Measurements from ENCODE around the gene SVIL.
"Not testable (repeated sequence)": the region's sequence is repeated elsewhere in the genome, so short reads cannot be mapped to it uniquely, and the experiment has no call there.

The SVIL gene

DNA sequence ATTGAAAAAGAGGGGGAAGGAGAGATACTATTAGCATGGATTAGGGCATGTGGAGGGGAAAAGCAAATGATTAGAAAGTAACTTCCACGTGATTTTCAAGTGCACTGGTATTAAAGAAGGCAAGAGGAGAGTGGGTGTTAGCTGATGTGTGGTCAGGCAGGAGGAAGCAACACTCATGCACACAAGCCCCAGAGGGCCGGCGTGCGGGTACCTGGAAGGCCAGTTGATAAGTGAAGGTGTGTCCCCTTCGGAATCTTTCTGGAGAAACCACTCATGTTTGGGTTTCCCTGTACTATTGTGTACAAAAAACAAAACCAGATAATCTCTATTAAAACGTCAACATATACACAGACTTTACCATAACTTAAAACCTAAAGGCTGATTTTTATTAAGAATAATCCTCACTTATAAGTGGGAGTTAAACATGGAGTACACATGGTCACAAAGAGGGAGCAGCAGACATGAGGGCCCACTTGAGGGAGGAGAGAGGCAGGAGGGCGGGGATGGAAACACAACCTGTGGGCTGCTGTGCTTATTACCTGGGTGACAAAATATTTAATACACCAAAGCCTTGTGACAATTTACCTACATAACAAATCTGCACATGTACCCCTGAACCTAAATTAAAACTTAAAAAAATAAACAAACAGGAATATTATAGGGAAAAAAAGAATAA, 98.9 kb downstream of the SVIL start:
- DNase-seq = no peak

DNA sequence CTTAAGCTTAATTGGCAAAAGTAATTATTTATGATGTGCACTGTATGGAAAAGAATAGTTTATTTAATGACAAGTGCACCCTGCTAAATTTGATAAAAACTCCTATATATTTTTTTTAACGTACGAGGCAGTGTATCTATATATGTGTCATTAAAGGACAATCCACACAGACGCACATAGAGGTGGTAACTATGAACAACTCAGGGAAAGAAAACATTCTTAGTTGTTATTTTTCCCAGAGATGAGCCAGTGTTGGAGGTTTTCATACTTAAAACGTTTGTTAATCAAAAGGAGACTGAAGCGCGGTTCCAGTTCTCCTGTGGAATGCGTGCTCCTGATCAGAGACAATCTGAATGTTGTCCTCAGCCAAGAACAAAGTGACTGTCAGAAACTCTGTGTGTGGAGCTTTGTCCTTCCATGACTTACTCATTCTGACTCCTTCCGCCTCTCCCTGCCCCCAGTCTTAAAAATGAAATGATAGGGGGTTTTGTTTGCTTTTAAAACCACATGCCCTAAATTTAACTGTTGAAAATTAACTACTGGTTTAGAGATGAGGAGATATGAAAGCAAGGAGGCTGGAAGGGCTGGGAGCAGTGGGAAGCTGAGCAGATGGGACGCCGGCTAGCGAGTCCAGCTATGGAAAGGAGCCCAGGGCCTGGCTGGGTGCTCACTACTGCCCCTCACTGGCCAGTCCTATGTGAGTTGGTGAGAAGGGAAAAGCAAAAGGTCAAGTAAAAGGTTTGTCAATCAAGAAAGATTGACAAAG, 99.6 kb downstream of the SVIL start:
- peak; percentile 53 for DNase-seq

DNA sequence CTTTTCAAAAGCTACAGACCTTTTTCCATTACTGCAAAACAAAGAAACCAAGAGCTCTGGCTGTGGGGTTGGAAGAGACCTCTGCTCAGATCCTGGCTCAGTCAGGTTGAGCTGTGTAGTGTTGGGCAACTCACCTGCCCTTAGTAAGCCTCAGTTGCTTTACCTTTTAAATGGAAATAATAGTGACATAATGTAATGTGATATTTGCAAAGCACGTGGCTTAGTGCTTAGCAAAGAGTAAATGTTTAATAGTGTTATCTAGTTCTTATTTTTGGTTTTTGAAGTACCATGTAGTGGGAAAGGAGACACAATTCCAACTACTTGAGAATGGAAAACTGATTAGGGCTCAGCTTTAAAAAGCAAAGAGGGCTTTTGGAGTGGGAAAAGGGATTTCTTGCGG, 100.2 kb downstream of the SVIL start:
- no peak for DNase-seq

DNA sequence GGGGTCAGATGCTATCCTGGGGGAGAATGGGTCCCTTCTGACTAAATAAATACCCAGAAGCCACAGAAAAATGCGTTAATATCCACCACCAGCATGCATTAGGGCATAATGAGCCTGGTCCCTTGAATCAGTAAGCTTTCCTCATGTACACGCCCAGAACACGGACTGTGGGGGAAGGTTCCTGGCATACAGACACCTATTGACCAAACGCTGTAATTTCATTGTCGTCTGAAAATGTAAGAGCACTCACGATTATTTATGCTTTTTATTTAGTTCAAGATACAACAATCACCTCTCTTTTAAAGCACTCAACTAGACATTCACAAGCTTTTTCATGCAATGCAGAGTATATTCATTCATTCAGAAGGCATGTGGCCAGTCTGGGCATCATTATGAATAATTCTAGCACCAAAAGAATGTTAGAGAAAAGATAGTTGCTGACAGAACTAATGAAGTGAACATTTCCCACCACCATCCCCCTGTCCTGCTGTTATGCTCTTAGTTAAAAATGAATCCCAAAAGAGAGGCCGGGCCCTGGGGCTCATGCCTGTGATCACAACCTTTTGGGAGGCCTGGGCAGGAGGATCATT, 101.0 kb downstream of the SVIL start:
- no peak for DNase-seq

DNA sequence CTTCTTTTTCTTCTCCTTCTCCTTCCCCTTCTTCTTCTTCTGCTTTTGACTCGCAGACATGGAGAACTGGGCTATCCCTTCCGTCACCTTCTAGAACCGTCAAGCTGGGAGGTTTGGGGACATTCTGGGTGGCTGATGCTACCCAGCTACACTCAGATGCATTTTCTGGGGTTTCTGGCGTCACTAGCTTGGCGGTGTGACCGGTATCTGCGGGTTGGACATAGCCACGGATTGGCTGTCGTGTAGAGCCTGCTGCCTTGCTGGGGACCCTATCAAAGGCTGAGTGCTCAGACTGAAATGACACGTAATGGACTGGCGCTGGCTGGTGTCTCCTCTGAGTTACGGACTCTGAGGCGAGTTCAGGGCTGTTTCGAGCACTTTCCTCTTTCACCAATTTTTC, 101.7 kb downstream of the SVIL start:
- DNase-seq = no peak

DNA sequence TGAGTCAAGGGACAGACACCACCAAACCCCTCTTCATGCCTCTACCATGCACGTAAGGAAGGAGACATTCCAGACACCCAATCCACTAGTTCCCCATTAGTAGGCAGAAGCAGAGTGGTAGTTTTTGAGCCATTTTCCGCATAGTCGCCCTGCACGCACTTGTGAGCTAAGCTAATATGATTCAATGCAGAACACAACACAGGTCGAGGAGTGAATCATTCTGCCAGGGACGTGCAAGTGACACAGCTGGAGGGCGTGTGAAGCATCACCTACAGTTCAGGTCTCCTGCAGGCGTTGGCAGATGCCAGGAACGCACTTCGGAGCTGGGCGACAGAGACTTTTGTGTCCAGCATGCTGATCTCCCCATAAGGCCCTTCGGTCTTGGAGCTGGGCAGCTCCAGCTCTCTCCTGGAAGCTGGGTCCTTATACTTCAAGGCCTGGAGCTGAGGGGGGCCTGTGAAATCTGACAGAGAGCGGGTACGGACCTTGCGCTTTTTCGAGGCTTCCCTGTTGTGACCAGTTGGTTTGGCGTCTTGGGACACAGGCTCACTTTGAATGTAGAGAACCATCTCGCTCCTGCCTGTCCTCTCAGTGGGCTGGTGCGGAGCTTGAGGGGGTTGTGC, 102.4 kb downstream of the SVIL start:
- DNase-seq = no peak

DNA sequence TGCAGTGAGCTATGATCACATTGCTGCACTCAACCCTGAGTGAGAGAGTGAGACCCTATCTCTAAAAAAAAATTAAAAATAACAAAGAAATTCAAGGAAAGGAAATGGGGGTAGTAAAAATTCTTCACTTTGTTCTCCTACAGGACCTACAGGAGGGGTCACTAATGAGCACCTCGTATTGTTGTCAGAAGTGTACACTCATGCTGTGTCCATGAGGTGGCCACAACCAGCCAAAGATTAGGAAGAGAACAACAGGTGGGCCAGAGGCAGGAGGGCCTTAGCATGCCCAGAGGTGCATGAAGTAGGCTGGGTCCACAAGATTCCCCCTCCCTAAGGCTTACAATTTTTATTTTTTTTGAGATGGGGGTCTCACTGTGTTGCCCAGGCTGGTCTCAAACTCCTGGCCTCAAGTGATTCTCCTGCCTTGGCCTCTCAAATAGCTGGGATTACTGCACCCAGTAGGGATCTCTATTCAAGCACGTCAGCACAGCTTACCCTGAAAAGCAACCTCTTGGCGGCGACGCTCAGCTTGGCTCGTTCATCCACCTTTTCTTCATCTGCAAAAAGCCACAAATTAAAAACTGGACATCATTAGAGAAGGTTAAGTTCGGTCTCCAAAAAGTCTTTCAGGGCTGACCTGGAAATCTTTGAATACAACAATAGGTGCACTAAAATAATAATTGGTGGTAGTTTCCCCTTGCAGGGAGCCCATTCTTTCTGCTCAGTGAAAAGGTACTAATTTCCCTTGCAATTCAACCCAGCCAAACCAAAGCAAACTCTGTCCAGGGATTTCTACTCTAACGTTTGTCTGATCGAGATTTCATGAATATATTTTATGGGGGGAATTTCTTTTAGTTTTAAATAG, 104.4 kb downstream of the SVIL start:
- no peak for DNase-seq

DNA sequence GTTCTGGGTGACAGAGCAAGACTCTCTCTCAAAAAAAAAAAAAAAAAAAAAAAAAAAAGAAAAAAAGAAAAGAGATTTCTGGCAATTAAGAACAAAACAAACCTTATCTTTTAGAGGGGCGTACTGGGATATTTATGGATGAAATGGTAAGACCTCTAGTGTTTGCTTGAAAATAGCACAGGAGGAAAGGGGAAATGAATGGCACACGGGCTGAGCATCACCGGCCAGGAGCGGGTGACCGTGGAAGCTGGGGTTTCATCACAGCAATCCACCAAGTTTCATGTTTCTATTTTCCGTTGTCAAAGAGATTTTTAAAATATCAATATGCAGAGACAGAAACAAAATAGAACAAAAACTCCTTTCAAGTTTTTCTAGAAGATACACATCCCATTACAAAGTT, 105.6 kb downstream of the SVIL start:
- DNase-seq = no peak

DNA sequence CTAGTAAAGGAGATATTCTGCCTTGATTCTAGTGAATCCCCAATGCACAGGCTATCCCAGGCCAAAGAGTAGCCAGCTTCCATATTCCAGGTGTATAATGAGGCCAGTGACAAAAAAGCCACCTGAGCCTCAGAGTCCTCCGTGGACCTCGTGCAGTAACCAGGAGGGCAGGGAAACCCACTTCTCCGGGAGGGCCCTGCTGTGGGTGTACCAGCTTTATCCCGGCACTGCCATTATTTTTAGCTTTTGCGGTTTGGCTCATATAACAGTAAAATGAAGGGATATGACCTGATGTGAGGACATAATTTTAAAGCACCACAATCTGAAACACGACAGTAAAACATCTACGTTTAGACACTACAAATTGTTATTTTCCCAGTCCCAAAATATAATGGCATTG, 109.0 kb downstream of the SVIL start:
- no peak for DNase-seq

DNA sequence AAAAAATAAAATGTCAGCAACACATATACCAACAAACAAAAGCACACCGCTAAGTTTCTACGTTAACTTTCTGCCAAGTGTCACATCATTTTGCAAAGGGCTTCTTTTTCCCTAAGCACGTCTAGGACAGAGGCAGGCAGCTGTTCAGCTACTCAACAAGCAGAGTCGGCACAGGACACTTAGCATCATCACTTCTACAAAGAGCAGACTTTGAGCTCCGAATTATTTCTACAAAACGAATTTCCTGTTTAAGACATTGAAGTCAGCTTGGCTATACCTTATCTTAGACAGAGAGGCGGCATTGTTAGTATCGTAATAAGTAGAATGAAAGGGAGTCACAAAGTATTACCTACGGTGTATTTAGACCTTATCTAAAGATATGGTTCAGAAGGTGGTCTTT, 110.1 kb downstream of the SVIL start:
- DNase-seq = no peak

DNA sequence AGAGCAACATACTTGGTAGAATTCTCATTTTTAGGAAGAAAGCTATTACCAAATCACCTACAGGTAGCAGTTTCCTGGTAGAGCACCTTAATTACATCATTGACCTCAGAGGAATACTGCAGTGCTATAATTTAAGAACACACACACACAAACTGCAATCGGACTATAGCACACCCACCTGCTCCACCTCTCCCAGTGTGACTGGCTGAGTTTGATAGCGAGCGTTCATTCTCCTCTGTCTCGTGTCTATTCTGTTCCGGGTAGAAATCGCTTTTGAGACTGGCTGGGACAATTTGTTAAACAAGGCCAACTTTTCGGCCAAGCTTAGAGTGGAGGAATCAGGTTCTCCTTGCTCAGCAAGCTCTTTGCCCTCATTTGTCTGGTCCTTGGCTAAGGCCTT, 110.5 kb downstream of the SVIL start:
- no peak for DNase-seq

DNA sequence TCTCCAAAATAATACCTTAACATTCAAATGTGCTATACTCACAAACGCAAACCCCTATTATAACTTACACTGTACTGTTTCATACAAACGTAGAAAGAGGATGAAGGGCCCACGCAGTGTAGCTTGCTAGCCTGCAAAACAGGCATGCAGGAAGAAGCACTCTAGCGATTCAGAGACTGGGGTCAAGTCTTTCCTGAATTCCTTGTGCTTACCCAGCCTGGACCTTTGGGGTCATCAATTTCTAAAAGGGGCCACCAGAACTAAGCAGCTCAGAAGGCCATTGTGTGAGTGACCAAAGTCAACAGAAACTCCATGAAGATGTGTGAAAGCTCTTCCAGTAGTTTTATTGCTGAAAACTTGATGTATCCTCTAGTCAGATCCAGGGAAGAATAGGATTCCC, 111.9 kb downstream of the SVIL start:
- no peak for DNase-seq

DNA sequence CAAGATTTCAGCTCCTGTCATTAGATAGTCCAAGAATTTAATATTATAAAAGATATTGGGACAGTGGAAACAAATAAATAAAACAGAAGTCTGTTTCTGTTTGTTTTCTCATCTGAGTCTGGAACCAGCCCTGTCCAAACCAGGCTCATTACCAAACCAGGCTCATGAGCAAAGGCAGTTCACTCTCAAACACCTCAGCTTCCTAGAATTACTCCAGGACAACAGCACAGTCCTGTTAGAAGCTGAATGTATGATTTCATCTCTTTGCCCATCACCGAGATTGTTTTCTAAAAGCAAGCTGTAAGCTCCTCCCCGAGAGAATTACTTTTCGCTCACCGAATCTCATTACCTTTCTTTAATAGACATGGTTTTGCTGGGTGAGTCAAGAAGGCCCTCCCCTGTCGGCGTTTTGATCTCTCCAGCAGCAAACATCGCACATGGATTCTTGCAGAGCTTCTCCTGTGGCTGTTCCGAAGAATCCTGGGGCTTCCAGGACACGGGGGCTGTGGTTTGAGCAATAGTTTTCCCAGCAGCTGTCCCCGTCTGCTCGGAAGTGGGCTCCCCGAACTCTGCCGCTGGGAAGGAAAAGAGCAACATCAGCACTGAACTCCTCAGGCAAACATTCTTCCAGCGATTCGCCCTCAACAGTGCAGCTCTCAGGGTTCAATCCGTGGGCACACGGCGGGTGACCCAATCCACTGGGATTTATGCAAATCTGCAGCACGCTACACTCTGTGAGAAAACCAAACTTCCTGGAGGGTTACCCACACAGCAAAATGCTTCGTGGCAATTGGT, 112.5 kb downstream of the SVIL start:
- DNase-seq = no peak

DNA sequence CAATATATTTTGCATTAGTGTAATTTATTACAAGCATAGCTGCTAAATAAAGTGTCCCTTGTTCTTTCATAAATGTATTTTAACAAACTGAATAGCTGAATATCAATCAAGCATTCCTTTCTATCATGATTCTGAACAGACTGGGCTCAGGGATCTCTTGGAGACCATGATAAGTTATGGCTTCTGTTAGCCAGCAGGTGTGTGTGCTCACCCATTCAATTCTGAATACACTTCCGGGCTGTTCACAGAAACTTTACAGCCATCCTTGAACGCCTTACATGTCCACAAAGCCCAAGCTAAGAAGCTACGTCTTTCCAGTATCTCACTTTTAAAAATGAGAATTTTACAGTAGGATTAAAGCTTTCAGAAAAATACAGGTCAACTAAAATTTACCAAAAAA, 115.1 kb downstream of the SVIL start:
- DNase-seq = no peak

DNA sequence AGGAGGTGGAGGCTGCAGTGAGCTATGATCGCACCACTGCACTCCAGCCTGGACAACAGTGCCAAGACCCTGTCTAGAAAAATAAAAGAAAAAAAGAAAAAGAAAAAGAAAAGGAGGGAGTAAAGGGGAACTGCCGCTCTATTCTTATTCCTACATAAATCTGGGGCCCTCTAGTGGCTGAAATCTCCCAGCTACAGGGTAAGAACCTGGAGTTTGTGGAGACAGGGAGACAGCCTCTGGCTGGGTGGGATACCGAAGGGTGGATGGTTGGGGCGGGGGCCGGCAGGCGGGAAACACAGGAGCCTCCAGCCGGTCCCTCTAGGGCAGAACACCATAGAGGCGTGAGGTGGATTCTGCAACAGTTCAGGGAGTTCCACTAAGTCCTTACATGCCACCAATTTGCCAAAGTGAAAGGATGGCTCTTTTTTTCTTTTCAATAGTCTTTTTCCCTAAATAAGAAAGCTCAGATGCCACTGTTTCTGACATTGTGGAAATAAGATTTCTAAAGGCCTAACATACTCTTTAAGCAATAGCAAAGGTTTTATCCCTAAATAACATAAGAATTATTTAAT, 117.3 kb downstream of the SVIL start:
- no peak for DNase-seq

DNA sequence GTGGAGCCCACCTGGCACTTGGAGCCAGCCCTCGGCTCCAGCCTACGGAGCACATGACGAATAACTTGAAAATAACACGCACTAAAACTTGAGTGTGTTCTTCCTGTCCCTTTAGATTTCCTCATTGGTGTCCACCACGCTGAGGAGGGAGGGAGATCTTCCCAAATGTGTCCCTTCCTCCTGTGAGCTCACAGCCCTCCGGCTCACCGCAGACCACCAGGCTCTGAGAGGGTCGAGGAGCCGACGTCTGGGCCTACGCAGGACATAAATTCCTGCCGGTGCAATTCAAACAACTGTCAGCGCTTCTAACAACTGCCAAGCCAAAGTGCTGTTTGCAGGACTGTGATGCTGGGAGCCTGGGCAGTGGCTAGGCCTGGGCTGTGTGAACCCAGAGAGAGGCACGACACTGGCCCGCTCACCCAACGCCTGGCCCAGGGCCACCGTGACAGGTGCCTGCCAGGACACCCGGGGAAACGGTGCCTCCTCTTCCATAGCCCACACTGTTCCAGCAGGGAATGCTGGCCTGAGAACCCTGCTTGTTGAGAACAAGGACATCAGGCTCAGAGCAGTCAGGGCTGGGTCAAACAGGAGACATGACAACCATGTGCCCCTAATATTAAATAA, 118.3 kb downstream of the SVIL start:
- not testable (repeated sequence) for DNase-seq

DNA sequence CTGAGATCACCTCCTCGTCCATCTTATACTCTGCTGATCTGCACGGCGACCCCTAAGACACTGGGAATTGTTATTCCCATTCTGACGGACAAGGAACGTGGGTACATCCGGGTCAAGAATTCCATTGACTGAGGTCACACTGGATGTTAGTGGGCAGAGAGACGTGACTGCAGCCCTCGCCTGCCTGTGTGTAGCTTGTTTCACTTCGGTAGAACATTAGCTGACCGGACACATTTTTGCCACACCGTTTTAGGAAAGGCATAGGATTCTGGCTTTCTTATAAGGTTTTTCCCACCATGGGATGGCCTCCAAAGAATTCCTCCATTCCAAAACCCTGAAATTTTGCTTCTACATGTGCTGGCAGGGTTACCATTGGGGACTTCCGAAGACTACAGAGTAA, 118.9 kb downstream of the SVIL start:
- not testable (repeated sequence) for DNase-seq

DNA sequence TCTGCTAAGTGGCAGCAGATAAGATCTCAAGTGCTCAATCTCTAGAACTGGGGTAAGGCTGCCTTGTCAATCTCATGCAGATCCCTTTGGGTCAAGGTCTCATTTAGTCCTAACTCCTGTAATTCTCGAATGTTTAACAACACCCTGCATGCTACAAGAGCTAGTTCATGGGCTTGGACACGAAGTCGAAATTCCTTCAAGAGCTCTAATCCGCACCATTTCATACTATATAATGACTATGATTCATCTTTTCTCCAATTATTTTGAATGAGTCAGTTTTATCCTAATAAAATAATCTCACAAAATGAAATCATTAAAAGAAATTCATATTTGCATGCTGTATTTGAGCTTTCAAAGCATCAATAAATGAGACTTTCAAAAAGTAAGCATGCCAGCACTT, 119.7 kb downstream of the SVIL start:
- DNase-seq = not testable (repeated sequence)

DNA sequence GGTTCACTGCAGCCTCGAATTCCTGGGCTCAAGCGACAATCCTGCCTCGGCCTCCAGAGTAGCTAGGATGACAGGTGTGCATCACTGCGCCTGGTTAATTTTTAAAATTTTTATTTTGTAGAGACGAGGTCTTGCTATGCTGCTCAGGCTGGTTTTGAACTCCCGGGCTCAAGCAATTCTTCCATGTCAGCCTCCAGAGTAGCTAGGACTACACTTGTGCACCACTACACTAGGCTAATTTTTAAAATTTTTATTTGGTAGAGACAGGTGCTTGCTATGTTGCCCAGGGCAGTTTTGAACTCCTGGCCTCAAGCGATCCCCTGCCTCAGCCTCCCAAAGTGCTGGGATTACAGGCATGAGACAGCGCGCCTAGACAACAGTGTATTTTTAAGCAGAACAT, 120.5 kb downstream of the SVIL start:
- DNase-seq = no peak

DNA sequence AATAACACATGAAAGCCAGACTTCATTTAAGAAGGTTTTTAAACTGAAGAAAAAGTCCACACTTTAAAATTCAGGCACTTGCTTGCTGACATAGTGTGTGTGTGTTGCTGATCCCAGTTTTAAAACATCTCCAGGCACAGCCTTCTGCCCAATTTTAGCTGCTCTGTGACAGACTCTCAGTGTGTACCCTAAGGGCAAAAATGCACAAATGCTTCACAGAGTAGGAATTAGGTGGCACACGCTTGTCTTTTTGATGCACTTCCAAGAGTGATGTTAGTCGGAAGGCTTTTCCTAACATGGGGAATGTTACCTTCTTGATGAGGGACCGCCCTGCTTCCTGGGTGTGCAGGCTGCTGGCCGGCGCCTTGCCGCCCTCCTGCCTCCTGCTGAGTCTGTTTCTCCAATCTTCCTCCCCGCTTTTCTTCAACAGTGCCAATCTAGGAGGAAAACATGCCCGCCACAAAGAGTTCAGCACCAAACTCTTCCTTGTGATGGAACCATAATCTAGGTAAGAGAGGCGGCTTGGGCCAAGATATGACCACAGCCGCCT, 122.3 kb downstream of the SVIL start:
- no peak for DNase-seq

DNA sequence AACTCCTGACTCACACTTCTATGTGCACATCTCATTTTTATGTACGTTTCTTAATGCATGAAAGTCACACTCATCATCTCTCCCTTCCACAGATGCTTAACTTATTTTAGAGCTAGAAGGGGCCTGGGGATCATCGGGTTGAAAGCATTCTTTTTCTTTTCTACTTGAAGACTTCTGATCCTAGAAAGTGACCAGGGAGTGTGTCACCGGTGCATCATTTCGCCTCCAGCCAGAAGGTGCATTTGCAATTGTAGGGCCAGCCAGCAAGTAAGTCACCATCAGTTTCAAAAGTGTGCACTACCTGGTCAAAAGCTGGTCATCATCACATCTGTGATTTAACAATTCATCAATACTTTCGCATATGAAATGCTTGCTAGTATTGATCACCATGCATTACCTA, 123.0 kb downstream of the SVIL start:
- not testable (repeated sequence) for DNase-seq
